GM15510 (cell line): ENCODE measurements around the gene GALNT18.

Experiments
- POLR2A ChIP-seq: IDR thresholded peaks from 3 replicates; pipeline ENCODE4 v1.6.1; 2011; ENCODE audit warnings: borderline replicate concordance; ENCODE audit not compliant: insufficient read length; ENCODE audit errors: extremely low read depth

GALNT18 gene

DNA sequence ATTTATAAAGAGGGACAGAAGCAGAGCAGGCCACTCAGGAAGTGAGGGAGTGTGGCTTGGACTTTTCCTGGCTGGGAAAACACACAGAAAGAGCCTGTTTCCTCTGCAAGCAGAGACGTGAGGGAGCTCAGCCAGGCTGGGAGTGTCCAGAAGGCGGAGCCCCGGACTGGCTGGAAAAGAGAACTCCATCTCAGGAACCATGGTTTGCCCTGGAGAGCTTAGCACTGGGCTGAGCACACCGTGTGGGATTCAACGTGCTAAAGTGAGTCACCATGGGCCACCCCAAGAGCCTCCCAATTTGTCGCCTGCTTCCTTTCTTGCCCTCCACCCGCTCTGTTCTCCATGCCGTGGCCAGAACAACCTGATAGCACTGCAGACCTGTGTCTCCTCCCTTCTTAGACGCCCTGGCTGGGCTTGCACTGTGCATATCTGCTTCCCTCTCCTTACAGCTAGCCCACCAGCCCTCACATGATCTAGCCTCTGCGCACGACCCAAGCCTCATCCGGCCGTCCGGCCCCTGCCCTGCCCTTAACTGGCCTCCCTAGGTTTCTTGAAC, 51.8 kb downstream of the GALNT18 start:
- no peak for TF ChIP-seq POLR2A

- TF ChIP-seq POLR2A: no peak
Observed at GRCh38 chr11:11568651-11569229, 53.1 kb downstream of the GALNT18 start.

- TF ChIP-seq POLR2A: no peak
Observed at GRCh38 chr11:11567936-11568650, 53.7 kb downstream of the GALNT18 start.

GRCh38 chr11:11565636-11566035, 56.2 kb downstream of the GALNT18 start:
- no peak for TF ChIP-seq POLR2A

GRCh38 chr11:11563200-11563975, 58.4 kb downstream of the GALNT18 start:
- TF ChIP-seq POLR2A: no peak

GRCh38 chr11:11561991-11562390, 59.8 kb downstream of the GALNT18 start:
- TF ChIP-seq POLR2A: no peak

DNA sequence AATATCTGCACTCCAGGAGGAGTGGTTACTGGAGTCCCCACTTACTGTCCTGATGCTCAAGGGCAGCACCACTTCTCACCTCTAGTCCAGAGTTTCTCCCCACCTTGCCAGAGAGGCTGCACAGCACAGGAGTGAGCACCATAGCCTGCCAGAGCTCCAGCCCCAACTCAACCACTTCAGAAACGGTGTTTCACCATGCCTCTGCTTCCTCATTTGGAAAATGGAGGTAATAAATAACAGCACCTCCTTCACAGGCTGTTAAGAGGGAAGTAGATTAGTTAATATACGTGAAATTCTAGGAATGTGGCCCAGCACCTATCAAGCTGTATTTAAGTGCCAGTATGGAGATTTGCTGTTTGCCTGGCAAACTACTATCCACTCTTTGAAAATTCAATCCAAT, 63.0 kb downstream of the GALNT18 start:
- no peak for TF ChIP-seq POLR2A

DNA sequence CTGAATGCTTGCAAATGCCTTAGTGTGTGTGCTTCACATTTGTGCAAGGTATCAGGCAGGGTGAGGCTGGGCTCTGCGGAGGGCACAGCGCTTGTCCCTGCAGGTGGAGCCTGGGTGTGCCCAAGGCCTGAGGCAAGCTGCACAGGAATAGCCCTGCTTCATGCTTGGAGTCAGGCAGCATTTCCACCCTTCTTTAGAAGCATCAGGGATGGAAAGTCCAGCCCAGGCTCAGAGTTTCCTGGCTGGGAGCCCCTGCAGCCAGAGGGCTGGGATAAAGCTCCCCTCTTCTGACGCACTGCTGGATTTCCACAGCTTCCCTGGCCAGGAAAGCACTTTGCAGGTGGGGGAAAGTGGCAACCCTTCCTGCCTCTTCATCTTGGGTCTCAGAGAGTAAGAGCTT, 63.4 kb downstream of the GALNT18 start:
- no peak for TF ChIP-seq POLR2A

GRCh38 chr11:11555208-11555607, 66.6 kb downstream of the GALNT18 start:
- TF ChIP-seq POLR2A: no peak

DNA sequence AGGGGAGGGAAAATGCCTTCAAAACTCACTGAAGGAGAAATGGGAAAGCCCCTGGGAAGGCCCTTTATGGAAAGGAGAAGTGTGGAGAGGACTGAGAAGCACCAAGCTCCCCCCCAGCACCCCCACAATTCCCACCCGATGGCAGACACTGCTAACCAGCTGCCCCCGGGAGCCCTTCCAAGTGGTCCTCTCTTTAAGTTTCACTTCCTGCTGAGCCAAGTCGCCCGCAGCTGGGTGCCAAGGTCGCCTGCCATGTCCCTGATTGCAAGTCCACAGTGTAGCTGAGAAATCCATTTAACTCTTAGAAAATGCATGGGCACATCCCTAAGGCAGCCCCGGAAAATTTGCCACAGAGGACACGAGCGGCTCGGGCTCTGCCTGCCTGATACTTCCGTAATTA, 68.2 kb downstream of the GALNT18 start:
- TF ChIP-seq POLR2A: no peak

- no peak for TF ChIP-seq POLR2A
Observed at GRCh38 chr11:11552529-11553087, 69.2 kb downstream of the GALNT18 start.

DNA sequence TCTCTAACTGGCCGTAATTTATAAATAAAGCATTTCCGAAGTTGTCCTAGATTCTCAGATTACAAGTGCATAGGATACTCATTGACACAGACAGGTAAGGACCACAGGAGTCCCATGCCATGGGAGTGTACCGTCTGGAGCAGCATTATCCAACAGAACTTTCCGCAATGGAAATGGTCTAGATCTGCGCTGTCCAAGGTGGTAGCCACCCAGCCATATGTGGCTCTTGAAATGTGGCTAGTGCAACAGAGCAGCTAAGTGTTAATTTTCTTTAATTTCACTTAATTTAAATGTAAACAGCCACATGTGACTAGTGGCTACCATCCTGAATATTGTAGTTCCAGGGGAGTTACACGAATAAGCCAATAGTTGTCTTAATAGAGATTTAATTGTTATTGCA, 71.3 kb downstream of the GALNT18 start:
- no peak for TF ChIP-seq POLR2A

- no peak for TF ChIP-seq POLR2A
Observed at GRCh38 chr11:11545285-11546275, 76.2 kb downstream of the GALNT18 start.

DNA sequence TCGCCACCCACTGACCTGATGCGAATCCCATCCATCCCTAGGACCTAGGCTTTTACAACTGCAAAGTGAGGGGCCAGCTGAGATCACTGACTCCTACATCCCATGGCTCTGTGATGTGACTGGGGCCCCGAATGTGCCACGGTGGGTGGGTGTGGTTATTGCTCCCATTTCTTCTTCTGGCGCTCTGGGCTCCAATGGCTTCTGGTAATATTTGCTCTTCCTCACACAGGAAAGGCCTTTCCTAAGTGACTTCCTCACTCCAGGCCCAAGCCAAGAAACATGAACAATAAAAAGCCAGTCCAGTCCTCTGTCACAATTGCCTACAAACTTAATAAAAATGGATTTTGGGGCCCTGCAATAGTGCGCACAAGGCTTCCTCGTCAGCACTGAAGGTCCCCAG, 78.1 kb downstream of the GALNT18 start:
- TF ChIP-seq POLR2A: no peak
